ENCODE measurements around the gene SLC27A4. TPM values are rescaled to one million over a fixed set of nuclear protein-coding genes. Genes with fewer than 3 reads are reported as not detected.

SLC27A4 gene
- total RNA-seq, 1 experiment from 2014 or later: 17.0 TPM

DNA sequence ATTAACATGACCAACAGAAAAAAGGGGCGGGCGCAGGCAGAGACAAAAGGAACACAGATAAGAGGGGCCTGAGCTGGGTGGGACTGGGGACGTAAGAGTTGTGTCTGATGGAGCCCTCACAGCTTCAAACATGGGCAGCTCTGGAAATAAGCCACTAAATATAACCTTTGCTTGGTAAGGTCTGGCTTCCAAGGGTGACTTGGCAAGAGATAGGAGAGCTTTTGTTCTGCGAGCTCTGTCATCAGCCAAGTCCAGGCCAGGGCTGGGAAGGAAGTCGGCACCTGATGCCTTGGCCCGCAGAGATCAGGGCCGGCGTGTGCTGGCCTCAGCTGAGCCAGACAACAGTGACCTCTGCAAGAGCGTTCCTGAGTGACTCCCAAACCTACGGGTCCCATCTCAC is 29.9 kb upstream of the SLC27A4 start:
- Histone ChIP-seq H2AFZ (ENCODE audit: low read length) (no peak overlapping the region), H2BK15ac (ENCODE audit: low read depth, low read length) (no peak overlapping the region), H3K9me3 (ENCODE audit: control insufficient read depth, low read depth, low read length) (no peaks in the 10 kb centered on the region), H3K4me2 (ENCODE audit: insufficient read depth, insufficient read length, low read length) (no peak overlapping the region), H3K27me3 (ENCODE audit: insufficient read depth, low read length) (no peaks in the 10 kb centered on the region), H3K27ac (ENCODE audit: insufficient read length, low read depth, low read length) (no peak overlapping the region), H2BK120ac (ENCODE audit: low read depth, low read length, poor library complexity, severe bottlenecking) (no peak overlapping the region), H4K20me1 (ENCODE audit: control insufficient read depth, insufficient read depth, insufficient read length) (no peaks in the 10 kb centered on the region), H4K5ac (ENCODE audit: insufficient read length, low read depth, low read length) (no peak overlapping the region), H3K14ac (ENCODE audit: insufficient read depth, low read length) (no peak overlapping the region), H4K8ac (replicated peaks; ENCODE audit: insufficient read length, low read depth, low read length) (no peak overlapping the region), H3K23ac (ENCODE audit: insufficient read length, low read depth, low read length) (no peak overlapping the region), H2AK5ac (ENCODE audit: insufficient read length, low read length) (no peak overlapping the region), H3K4me1 (ENCODE audit: insufficient read depth, low read length) (no peaks in the 10 kb centered on the region), H3K9ac (ENCODE audit: extremely low read depth, insufficient read length, low read length) (no peak overlapping the region), H3K18ac (ENCODE audit: insufficient read length, low read depth, low read length) (no peak overlapping the region), H2BK5ac (ENCODE audit: insufficient read length, low read length) (no peak overlapping the region), H2BK20ac (ENCODE audit: low read depth, low read length, poor library complexity, severe bottlenecking) (no peak overlapping the region), H3K79me1 (ENCODE audit: insufficient read depth, low read depth, low read length, poor library complexity, severe bottlenecking) (no peaks in the 10 kb centered on the region), H3K56ac (ENCODE audit: insufficient read length, low read depth, low read length) (no peak overlapping the region), H3T11ph (ENCODE audit: low read length) (no peak overlapping the region), H2BK12ac (ENCODE audit: insufficient read length, low read depth, low read length) (no peak overlapping the region), H4K91ac (ENCODE audit: insufficient read length, low read depth, low read length) (no peak overlapping the region), H3K4ac (ENCODE audit: low read depth, low read length) (no peak overlapping the region), H3K23me2 (ENCODE audit: insufficient read length, low read depth, low read length, poor library complexity, severe bottlenecking) (no peaks in the 10 kb centered on the region), H3K79me2 (ENCODE audit: insufficient read depth, low read length) (no peaks in the 10 kb centered on the region)
- Mint-ChIP-seq H3K9me3 (no peaks in the 10 kb centered on the region; a peak in 1 of 5 replicates), H3K36me3 (ENCODE audit: insufficient read depth in 1 of 3, low read depth in 3 of 3) (peaks cover 32 to 58% (median 48%) of the 10 kb centered on the region in 3 experiments), H3K4me3 (no peak overlapping the region), H3K27ac (peak overlapping the region in 1 of 3 experiments; percentile 27; a peak in 1 of 7 replicates), H3K4me1 (no peaks in the 10 kb centered on the region), H3K27me3 (ENCODE audit: low read depth) (no peaks in the 10 kb centered on the region)
- WGBS (ENCODE audit: extremely low coverage, insufficient read length, low lambda C conversion rate): no CpG with 5 or more reads among the region's 10 CpGs
- no peak for DNase-seq
- TF ChIP-seq, protein P1, sequence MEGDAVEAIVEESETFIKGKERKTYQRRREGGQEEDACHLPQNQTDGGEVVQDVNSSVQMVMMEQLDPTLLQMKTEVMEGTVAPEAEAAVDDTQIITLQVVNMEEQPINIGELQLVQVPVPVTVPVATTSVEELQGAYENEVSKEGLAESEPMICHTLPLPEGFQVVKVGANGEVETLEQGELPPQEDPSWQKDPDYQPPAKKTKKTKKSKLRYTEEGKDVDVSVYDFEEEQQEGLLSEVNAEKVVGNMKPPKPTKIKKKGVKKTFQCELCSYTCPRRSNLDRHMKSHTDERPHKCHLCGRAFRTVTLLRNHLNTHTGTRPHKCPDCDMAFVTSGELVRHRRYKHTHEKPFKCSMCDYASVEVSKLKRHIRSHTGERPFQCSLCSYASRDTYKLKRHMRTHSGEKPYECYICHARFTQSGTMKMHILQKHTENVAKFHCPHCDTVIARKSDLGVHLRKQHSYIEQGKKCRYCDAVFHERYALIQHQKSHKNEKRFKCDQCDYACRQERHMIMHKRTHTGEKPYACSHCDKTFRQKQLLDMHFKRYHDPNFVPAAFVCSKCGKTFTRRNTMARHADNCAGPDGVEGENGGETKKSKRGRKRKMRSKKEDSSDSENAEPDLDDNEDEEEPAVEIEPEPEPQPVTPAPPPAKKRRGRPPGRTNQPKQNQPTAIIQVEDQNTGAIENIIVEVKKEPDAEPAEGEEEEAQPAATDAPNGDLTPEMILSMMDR (conservative IDR thresholded peaks at IDR 0.05): no peak

All from H9 (cell line).